Endodermal cell (in vitro differentiated cells): ENCODE results near the gene GNAQ. TPM values are rescaled to one million over a fixed set of nuclear protein-coding genes. Genes with fewer than 3 reads are reported as not detected.
A peak's percentile ranks its signal among the peaks of the same experiment; 100 is the strongest.
"Not testable (repeated sequence)": the region's sequence is repeated elsewhere in the genome, so short reads cannot be mapped to it uniquely, and the experiment has no call there.

Source experiments
- DNase-seq: peaks from one replicate; pipeline ENCODE4 v3.0.0-alpha.2; 2017
- H3K27ac ChIP-seq: 2 replicates; pipeline ENCODE4 v1.5.1; 2013; ENCODE audit warnings: mild to moderate bottlenecking, low read depth, low read length, moderate library complexity
- H3K27me3 ChIP-seq: 2 replicates; pipeline ENCODE4 v1.6.1; 2013; ENCODE audit warnings: mild to moderate bottlenecking, low read length, moderate library complexity; ENCODE audit not compliant: insufficient read depth, control insufficient read depth, poor library complexity, severe bottlenecking
- H3K36me3 ChIP-seq: 2 replicates; pipeline ENCODE4 v1.7.0; 2013; ENCODE audit warnings: mild to moderate bottlenecking, low read length, moderate library complexity; ENCODE audit not compliant: control insufficient read depth, insufficient read depth
- H3K4me1 ChIP-seq: one replicate; pipeline ENCODE4 v1.7.0; 2013; ENCODE audit warnings: low read length; ENCODE audit not compliant: control insufficient read depth, insufficient read depth
- H3K4me3 ChIP-seq: 2 replicates; pipeline ENCODE4 v1.5.1; 2013; ENCODE audit warnings: mild to moderate bottlenecking, low read length, moderate library complexity
- H3K9ac ChIP-seq: 2 replicates; pipeline ENCODE4 v1.6.1; 2013; ENCODE audit warnings: mild to moderate bottlenecking, low read length, moderate library complexity; ENCODE audit not compliant: poor library complexity, severe bottlenecking; ENCODE audit errors: extremely low read depth
- H3K9me3 ChIP-seq: 2 replicates; pipeline ENCODE4 v1.6.1; 2013; ENCODE audit warnings: mild to moderate bottlenecking, low read length, moderate library complexity; ENCODE audit not compliant: control insufficient read depth
- H3K27ac Mint-ChIP-seq: 2 replicates; pipeline ENCODE4 v1.8.0; 2020; ENCODE audit warnings: mixed read lengths
- H3K27me3 Mint-ChIP-seq: 2 replicates; pipeline ENCODE4 v1.8.0; 2021; ENCODE audit warnings: mild to moderate bottlenecking, mixed read lengths; ENCODE audit not compliant: insufficient read depth
- H3K36me3 Mint-ChIP-seq: 2 replicates; pipeline ENCODE4 v1.8.0; 2020; ENCODE audit warnings: low read depth, mixed read lengths
- H3K4me1 Mint-ChIP-seq: 2 replicates; pipeline ENCODE4 v1.8.0; 2020; ENCODE audit warnings: mixed read lengths
- H3K4me3 Mint-ChIP-seq: 2 replicates; pipeline ENCODE4 v1.8.0; 2020; ENCODE audit warnings: mild to moderate bottlenecking, moderate library complexity, mixed read lengths
- H3K9me3 Mint-ChIP-seq: 2 replicates; pipeline ENCODE4 v1.8.0; 2020; ENCODE audit warnings: mild to moderate bottlenecking, mixed read lengths
- CTCF ChIP-seq: fragments of 200-600 bp; sonication (generic); conservative IDR thresholded peaks from 2 replicates; pipeline ENCODE4 v1.5.0; 2021; ENCODE audit warnings: antibody characterized with exemption, mild to moderate bottlenecking
- WGBS, 2 experiments: methylation state at CpG; one replicate each; pipeline versions ENCODE4 v1.1.5 to v1.1.7; 2013; ENCODE audit warnings: missing lambda C conversion rate in 2 of 2, mixed read lengths in 1 of 2; ENCODE audit not compliant: insufficient coverage in 1 of 2, insufficient read length in 1 of 2; 5-methylcytosine and 5-hydroxymethylcytosine counted together
- total RNA-seq, 2 donors: library from RNA; stranded (reverse); fragmentation: NEBNext Ultra II Directional in 1 of 2; extraction: Animal tissue kit (Norgen Biotek cat#: 25700) in 1 of 2; gene quantifications; 2 replicates in 1 of 2; 3 replicates in 1 of 2; pipeline ENCODE4 v1.2.1, GENCODE V29; 2021

Gene GNAQ
- total RNA-seq, 2 donors from 2014 or later = 46.0 to 57.6 TPM

GRCh38 chr9:77719321-77719720 lies 312.3 kb downstream of the GNAQ start:
- Mint-ChIP-seq H3K36me3 (peaks cover 15% of the 10 kb centered on the region), H3K4me3 (no peak overlapping the region), H3K27me3 (no peaks in the 10 kb centered on the region), H3K9me3 (peaks cover 7% of the 10 kb centered on the region), H3K4me1 (peaks cover 30% of the 10 kb centered on the region), H3K27ac (no peak overlapping the region)
- H3K27me3 ChIP-seq = no peaks in the 10 kb centered on the region
- no peak overlapping the region for H3K4me3 ChIP-seq
- 95% methylated on average over 2 of the region's 3 CpGs; no CpG with 5 or more reads in 1 of the 2 experiments for WGBS, 2 experiments
- H3K9ac ChIP-seq = no peak overlapping the region
- no peaks in the 10 kb centered on the region for H3K4me1 ChIP-seq
- H3K36me3 ChIP-seq = peaks cover 14% of the 10 kb centered on the region
- no peak overlapping the region for H3K27ac ChIP-seq
- DNase-seq = no peak
- H3K9me3 ChIP-seq = peaks cover 14% of the 10 kb centered on the region
- TF ChIP-seq CTCF = no peak

GRCh38 chr9:77718298-77718640 lies 313.3 kb downstream of the GNAQ start:
- not testable (repeated sequence) for H3K27me3 Mint-ChIP-seq
- peak overlapping the region; percentile 80 for H3K27ac Mint-ChIP-seq

DNA sequence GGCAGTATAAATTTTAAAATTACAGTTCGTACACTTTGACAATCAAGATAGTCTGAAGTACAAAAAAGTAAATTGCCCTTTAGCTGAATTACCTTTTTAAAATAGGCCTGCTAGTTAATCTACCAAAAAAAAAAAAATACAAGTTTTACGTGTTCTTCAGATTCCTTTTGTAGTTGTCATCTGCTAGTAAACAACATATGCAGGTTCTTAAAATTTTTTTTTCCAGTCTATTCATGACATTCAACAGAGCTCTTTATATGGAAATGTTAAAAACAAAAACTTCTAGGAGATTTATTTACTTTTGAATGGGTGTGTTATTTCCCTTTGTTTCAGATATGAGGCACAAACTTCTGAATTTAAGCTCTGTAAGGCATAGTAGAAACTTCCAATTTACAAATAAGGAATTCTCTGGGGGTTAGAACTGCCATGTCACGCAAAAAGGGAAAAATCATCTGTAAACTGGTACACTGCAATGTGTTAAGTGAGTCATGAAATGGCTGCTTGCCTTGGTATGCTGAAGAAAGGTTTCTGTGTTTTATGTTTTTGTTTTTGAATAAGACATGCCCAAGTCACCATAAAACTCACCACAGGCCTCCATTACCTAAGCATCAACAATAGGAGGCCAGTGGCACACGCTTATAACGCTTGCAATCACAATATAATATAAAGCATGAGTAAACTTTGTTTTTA lies 313.9 kb downstream of the GNAQ start:
- not testable (repeated sequence) for H3K36me3 Mint-ChIP-seq, H3K27me3 Mint-ChIP-seq, DNase-seq, H3K4me3 Mint-ChIP-seq, H3K9ac ChIP-seq, H3K9me3 ChIP-seq, H3K36me3 ChIP-seq, H3K4me1 ChIP-seq, H3K27me3 ChIP-seq, H3K9me3 Mint-ChIP-seq, H3K4me3 ChIP-seq
- Mint-ChIP-seq H3K4me1 (peaks cover 31% of the 10 kb centered on the region), H3K27ac (peak overlapping the region; percentile 80)
- peak overlapping the region; percentile 24 for H3K27ac ChIP-seq
- 82 to 86% methylated on average over 1 to 2 of the region's 5 CpGs for WGBS, 2 experiments

More at GRCh38 chr9:77718298-77718640, 313.3 kb downstream of the GNAQ start:
- H3K27me3 ChIP-seq, H3K36me3 Mint-ChIP-seq, H3K9me3 ChIP-seq, H3K27ac ChIP-seq, H3K36me3 ChIP-seq, H3K4me1 ChIP-seq, DNase-seq, H3K4me3 Mint-ChIP-seq, H3K9ac ChIP-seq, H3K9me3 Mint-ChIP-seq, H3K4me3 ChIP-seq: not testable (repeated sequence)
- 70% methylated on average over 5 of the region's 5 CpGs; no CpG with 5 or more reads in 1 of the 2 experiments for WGBS, 2 experiments
- peaks cover 31% of the 10 kb centered on the region for H3K4me1 Mint-ChIP-seq

DNA sequence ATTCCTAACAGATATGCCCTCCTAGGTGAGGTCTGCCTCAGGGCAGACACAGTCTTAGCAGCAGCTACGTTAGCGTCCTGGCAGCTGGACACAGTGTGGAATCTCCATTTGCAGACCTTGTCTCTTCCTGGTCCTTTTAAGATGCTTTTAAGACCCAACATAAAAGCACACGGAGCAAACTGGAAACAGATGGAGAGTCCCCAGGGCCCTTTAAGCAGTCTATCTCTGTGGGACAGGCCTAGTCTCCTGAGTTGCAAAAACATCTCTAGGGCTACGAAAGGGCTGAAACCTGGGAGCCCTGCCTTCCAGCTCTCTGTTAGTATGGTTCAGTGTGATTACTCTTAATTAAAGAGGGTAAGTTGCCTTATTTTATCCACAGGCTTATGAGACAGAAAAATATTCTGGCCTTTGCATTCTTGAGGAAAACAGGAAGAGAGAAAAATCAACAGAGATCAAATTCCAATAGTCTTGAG lies 317.5 kb downstream of the GNAQ start:
- H3K27ac Mint-ChIP-seq = peak overlapping the region; percentile 13
- Histone ChIP-seq H3K27me3 (no peaks in the 10 kb centered on the region), H3K9ac (no peak overlapping the region), H3K4me1 (no peaks in the 10 kb centered on the region), H3K4me3 (no peak overlapping the region), H3K9me3 (no peaks in the 10 kb centered on the region), H3K36me3 (no peaks in the 10 kb centered on the region), H3K27ac (no peak overlapping the region)
- peaks cover 10% of the 10 kb centered on the region for H3K36me3 Mint-ChIP-seq
- no peak for TF ChIP-seq CTCF
- H3K27me3 Mint-ChIP-seq = no peaks in the 10 kb centered on the region
- H3K4me3 Mint-ChIP-seq = no peak overlapping the region
- WGBS, 2 experiments = 78 to 87% methylated on average over 3 to 4 of the region's 4 CpGs
- no peak for DNase-seq
- H3K9me3 Mint-ChIP-seq = peaks cover 15% of the 10 kb centered on the region
- H3K4me1 Mint-ChIP-seq = peaks cover 25% of the 10 kb centered on the region
